Body of pancreas (tissue), 4 donors: ENCODE data around the gene PFKFB2.

Source experiments
- POLR2A ChIP-seq, 3 donors: fragments of 450-650 bp; IDR thresholded peaks; one replicate each; pipeline ENCODE4 v1.6.1; 2016; ENCODE audit warnings: antibody characterized with exemption in 3 of 3, mild to moderate bottlenecking in 2 of 3
- TF ChIP-seq, protein P1 (sequence below), 7 experiments: fragments of 450-650 bp in 4 of 7; fragments of 200-600 bp in 3 of 7; sonication (generic) in 3 of 7; IDR thresholded peaks; one replicate each; pipeline ENCODE4 v1.5.1; 2016 to 2019; ENCODE audit warnings: antibody characterized with exemption in 7 of 7

DNA sequence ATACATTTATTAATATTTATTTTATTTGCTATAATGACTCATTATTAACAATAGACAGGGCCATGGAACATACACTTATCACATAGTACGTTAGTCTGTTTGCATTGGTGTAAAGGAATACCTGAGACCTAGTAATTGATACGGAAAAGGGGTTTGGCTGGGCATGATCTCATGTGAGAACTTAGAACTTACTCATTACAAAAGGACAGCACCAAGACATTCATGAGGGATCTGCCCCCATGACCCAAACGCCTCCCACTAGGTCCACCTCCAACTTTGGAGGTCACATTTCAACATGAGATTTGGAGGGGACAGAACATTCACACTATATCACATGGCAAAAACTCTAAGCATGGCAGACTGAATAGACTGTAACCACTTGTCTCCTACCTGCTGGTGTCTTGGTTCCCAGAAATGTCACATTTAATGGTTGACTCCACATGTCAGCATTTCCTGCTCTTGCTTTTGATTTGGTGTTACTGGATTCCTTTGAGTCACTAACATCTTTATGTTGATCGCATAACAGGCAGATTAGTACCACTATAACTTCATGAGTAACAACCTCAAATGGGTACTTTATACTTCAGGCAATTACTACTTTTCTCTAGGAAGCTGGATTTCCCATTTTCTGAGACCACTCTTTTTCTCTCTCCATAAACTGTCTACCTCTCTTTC, 17.1 kb upstream of the PFKFB2 start:
- TF ChIP-seq, protein P1, sequence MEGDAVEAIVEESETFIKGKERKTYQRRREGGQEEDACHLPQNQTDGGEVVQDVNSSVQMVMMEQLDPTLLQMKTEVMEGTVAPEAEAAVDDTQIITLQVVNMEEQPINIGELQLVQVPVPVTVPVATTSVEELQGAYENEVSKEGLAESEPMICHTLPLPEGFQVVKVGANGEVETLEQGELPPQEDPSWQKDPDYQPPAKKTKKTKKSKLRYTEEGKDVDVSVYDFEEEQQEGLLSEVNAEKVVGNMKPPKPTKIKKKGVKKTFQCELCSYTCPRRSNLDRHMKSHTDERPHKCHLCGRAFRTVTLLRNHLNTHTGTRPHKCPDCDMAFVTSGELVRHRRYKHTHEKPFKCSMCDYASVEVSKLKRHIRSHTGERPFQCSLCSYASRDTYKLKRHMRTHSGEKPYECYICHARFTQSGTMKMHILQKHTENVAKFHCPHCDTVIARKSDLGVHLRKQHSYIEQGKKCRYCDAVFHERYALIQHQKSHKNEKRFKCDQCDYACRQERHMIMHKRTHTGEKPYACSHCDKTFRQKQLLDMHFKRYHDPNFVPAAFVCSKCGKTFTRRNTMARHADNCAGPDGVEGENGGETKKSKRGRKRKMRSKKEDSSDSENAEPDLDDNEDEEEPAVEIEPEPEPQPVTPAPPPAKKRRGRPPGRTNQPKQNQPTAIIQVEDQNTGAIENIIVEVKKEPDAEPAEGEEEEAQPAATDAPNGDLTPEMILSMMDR (IDR thresholded peaks at IDR 0.05): no peak
- TF ChIP-seq POLR2A (IDR thresholded peaks at IDR 0.05): no peak
